IPS-18a (cell line): Measurements from ENCODE around the gene FES.
"Not testable (repeated sequence)": the region's sequence is repeated elsewhere in the genome, so short reads cannot be mapped to it uniquely, and the experiment has no call there.

Source experiments
- H3K27ac ChIP-seq: one replicate; pipeline ENCODE4 v1.5.1; 2013; ENCODE audit warnings: low read length
- H3K27me3 ChIP-seq: one replicate; pipeline ENCODE4 v1.6.1; 2013; ENCODE audit warnings: mild to moderate bottlenecking, low read length; ENCODE audit not compliant: control insufficient read depth, insufficient read depth
- H3K36me3 ChIP-seq: one replicate; pipeline ENCODE4 v1.6.1; 2013; ENCODE audit warnings: low read depth, low read length; ENCODE audit not compliant: control insufficient read depth
- H3K4me1 ChIP-seq: one replicate; pipeline ENCODE4 v1.6.1; 2013; ENCODE audit warnings: low read depth, low read length; ENCODE audit not compliant: control insufficient read depth
- H3K4me3 ChIP-seq: one replicate; pipeline ENCODE4 v1.5.1; 2013; ENCODE audit warnings: low read length
- H3K9ac ChIP-seq: one replicate; pipeline ENCODE4 v1.6.1; 2013; ENCODE audit warnings: mild to moderate bottlenecking, low read length, moderate library complexity
- H3K9me3 ChIP-seq: one replicate; pipeline ENCODE4 v1.6.1; 2013; ENCODE audit warnings: low read depth, low read length; ENCODE audit not compliant: control insufficient read depth

FES gene

DNA sequence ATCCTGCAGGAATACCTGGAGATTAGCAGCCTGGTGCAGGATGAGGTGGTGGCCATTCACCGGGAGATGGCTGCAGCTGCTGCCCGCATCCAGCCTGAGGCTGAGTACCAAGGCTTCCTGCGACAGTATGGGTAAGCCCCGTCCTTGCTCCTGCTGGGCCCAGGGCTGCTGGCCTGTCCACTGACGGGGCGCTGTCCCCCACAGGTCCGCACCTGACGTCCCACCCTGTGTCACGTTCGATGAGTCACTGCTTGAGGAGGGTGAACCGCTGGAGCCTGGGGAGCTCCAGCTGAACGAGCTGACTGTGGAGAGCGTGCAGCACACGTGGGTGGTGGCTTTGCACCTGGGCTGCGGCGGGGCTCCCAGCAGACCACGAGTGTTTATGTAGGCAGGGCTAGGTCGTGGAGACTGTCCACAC is 5.0 kb downstream of the FES start:
- Histone ChIP-seq H3K4me3 (no peak overlapping the region), H3K4me1 (no peaks in the 10 kb centered on the region), H3K9me3 (no peaks in the 10 kb centered on the region), H3K9ac (no peak overlapping the region), H3K27me3 (no peaks in the 10 kb centered on the region), H3K27ac (no peak overlapping the region), H3K36me3 (peaks cover 4% of the 10 kb centered on the region)

DNA sequence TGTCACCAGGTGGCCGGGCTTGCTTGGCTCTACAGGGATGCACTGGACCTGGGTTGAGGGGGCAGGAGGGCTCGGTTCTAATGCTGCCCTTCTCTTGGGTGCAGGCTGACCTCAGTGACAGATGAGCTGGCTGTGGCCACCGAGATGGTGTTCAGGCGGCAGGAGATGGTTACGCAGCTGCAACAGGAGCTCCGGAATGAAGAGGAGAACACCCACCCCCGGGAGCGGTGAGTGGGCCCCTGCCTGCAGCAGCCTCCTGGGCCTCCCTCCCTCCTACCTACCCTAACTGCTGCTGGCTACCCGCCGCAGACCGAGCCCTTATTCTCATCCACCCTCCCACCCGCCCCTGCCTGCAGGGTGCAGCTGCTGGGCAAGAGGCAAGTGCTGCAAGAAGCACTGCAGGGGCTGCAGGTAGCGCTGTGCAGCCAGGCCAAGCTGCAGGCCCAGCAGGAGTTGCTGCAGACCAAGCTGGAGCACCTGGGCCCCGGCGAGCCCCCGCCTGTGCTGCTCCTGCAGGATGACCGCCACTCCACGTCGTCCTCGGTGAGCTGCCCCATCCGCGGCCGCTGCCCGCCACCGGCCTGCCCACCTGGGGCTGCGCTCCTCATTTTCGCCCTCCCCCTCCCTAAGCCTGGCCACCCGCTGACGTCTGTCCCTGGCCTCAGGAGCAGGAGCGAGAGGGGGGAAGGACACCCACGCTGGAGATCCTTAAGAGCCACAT is 5.6 kb downstream of the FES start:
- Histone ChIP-seq H3K36me3 (peaks cover 4% of the 10 kb centered on the region), H3K9me3 (no peaks in the 10 kb centered on the region), H3K27me3 (no peaks in the 10 kb centered on the region), H3K4me1 (no peaks in the 10 kb centered on the region), H3K9ac (no peak overlapping the region), H3K27ac (no peak overlapping the region), H3K4me3 (no peak overlapping the region)

GRCh38 chr15:90890839-90891238 is 6.5 kb downstream of the FES start:
- no peak overlapping the region for H3K4me3 ChIP-seq
- no peaks in the 10 kb centered on the region for H3K27me3 ChIP-seq
- no peak overlapping the region for H3K27ac ChIP-seq
- no peaks in the 10 kb centered on the region for H3K9me3 ChIP-seq
- H3K4me1 ChIP-seq = no peaks in the 10 kb centered on the region
- peaks cover 4% of the 10 kb centered on the region for H3K36me3 ChIP-seq
- no peak overlapping the region for H3K9ac ChIP-seq

GRCh38 chr15:90891346-90891949 is 7.1 kb downstream of the FES start:
- Histone ChIP-seq H3K4me1 (no peaks in the 10 kb centered on the region), H3K9ac (no peak overlapping the region), H3K27me3 (no peaks in the 10 kb centered on the region)

DNA sequence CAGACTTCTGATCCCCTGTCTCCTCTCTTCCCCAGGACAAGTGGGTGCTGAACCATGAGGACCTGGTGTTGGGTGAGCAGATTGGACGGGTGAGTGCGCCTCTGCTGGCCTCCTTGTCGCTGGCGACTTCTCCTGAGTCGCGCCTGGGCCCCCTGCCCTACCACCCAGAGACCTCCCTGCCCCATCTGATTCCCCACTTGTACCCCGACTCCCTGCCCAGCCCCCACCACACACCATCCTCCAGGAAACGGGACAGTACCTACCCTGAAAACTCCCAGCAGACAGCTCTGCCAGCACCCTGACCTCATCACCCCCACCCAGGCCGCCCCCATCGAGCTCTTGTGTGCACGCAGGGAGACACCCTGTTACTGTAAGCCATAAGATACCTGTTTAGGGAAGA is 7.7 kb downstream of the FES start:
- Histone ChIP-seq H3K9ac (no peak overlapping the region), H3K4me3 (no peak overlapping the region), H3K27me3 (no peaks in the 10 kb centered on the region), H3K9me3 (no peaks in the 10 kb centered on the region), H3K4me1 (no peaks in the 10 kb centered on the region), H3K36me3 (peaks cover 4% of the 10 kb centered on the region), H3K27ac (no peak overlapping the region)

More at GRCh38 chr15:90891346-90891949, 7.1 kb downstream of the FES start:
- peaks cover 4% of the 10 kb centered on the region for H3K36me3 ChIP-seq
- no peaks in the 10 kb centered on the region for H3K9me3 ChIP-seq
- H3K27ac ChIP-seq = no peak overlapping the region
- H3K4me3 ChIP-seq = no peak overlapping the region

DNA sequence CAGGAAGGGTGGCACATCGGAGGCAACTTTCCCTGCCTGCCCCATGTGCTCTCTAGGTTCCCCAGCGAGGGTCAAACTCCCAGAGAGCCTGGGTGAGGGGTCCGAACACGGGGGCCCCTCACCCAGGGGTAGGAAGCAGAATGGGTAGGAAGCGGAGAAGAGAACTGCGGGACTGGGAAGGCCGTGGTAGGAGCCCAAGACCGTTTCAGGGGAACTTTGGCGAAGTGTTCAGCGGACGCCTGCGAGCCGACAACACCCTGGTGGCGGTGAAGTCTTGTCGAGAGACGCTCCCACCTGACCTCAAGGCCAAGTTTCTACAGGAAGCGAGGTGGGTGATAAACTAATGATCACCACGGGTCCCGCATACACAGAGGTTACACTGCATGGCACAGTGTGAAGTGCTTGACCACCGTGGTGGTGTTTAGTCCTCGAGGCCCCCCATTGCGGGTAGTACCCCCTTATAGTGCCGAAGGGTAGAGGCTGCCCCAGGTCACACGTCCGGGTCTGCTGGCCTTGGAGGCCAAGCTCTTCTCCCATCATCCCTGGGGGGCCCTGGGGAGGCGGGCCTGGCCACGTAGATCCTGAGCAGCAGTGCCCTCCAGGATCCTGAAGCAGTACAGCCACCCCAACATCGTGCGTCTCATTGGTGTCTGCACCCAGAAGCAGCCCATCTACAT is 8.3 kb downstream of the FES start:
- Histone ChIP-seq H3K27ac (no peak overlapping the region), H3K27me3 (no peaks in the 10 kb centered on the region), H3K4me1 (no peaks in the 10 kb centered on the region), H3K9ac (no peak overlapping the region), H3K4me3 (no peak overlapping the region), H3K36me3 (peaks cover 4% of the 10 kb centered on the region), H3K9me3 (no peaks in the 10 kb centered on the region)

DNA sequence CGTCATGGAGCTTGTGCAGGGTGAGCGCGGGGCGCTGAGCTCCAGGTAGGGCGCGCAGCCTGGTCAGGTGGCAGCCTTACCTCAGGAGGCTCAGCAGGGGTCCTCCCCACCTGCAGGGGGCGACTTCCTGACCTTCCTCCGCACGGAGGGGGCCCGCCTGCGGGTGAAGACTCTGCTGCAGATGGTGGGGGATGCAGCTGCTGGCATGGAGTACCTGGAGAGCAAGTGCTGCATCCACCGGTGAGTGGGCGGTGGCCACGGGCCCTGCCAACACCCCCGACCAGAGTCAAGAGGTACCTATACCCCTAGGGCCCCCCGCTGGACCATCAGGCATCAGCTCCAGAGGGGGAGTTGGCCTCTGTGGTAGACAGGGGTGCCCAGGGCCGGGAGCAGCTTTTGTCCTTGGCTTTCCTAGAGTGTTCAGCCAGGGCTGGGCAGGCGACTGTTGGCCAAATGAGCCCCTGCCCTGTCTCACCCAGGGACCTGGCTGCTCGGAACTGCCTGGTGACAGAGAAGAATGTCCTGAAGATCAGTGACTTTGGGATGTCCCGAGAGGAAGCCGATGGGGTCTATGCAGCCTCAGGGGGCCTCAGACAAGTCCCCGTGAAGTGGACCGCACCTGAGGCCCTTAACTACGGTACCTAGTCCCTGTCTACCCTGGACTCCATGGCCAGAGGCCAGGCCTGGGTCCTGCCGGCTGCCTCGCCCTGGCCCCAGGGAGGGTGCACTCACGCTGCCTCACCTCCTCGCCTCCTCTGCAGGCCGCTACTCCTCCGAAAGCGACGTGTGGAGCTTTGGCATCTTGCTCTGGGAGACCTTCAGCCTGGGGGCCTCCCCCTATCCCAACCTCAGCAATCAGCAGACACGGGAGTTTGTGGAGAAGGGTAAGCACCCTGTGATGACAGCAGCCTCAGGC is 9.1 kb downstream of the FES start:
- Histone ChIP-seq H3K9ac (no peak overlapping the region), H3K4me1 (no peaks in the 10 kb centered on the region), H3K36me3 (peaks cover 4% of the 10 kb centered on the region), H3K27ac (no peak overlapping the region), H3K4me3 (no peak overlapping the region), H3K27me3 (no peaks in the 10 kb centered on the region), H3K9me3 (no peaks in the 10 kb centered on the region)

DNA sequence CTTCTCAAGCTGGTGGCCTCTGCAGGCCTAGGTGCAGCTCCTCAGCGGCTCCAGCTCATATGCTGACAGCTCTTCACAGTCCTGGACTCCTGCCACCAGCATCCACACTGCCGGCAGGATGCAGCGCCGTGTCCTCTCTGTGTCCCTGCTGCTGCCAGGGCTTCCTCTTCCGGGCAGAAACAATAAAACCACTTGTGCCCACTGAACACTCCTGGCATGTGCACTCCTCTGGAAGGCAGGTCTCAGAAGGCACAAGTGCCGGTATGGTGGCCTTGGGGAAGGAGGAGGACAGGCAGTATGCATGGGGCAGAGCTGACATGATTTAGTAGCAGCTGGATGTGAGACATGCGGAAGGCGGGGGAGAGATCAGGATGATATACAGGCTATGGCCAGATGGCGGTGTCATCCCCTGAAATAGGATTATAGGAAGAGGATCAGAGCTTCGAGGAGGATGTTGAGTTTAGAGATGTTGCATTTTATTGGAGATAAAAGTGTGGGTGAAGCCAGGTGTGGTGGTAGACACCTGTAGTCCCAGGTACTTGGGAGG is 11.3 kb downstream of the FES start:
- H3K27ac ChIP-seq = no peak overlapping the region
- no peaks in the 10 kb centered on the region for H3K4me1 ChIP-seq
- H3K9me3 ChIP-seq = no peaks in the 10 kb centered on the region
- peaks cover 4% of the 10 kb centered on the region for H3K36me3 ChIP-seq
- no peaks in the 10 kb centered on the region for H3K27me3 ChIP-seq
- no peak overlapping the region for H3K4me3 ChIP-seq
- H3K9ac ChIP-seq = no peak overlapping the region

GRCh38 chr15:90897131-90897655 is 12.9 kb downstream of the FES start:
- not testable (repeated sequence) for H3K9ac ChIP-seq, H3K4me1 ChIP-seq, H3K36me3 ChIP-seq, H3K27ac ChIP-seq, H3K27me3 ChIP-seq, H3K9me3 ChIP-seq, H3K4me3 ChIP-seq

- Histone ChIP-seq H3K4me1 (peaks cover 7% of the 10 kb centered on the region), H3K27ac (no peak overlapping the region)
Observed at GRCh38 chr15:90901175-90902039, 17.1 kb downstream of the FES start.

More at GRCh38 chr15:90901175-90902039, 17.1 kb downstream of the FES start:
- Histone ChIP-seq H3K9ac (peak overlapping the region; percentile 38), H3K27me3 (peaks cover 28% of the 10 kb centered on the region), H3K9me3 (no peaks in the 10 kb centered on the region), H3K4me3 (peak overlapping the region; percentile 80), H3K36me3 (no peaks in the 10 kb centered on the region)
